Mesendoderm (in vitro differentiated cells): ENCODE results near the gene ANGEL1.

ENCODE experiments used
- DNase-seq: peaks from one replicate; pipeline ENCODE4 v3.0.0; 2013
- H2AK5ac ChIP-seq: 2 replicates; pipeline ENCODE4 v1.6.1; 2013; ENCODE audit warnings: low read length, inconsistent platforms
- H2BK120ac ChIP-seq: 2 replicates; pipeline ENCODE4 v1.6.1; 2013; ENCODE audit warnings: low read depth, mild to moderate bottlenecking, low read length, moderate library complexity, mixed read lengths
- H2BK15ac ChIP-seq: replicated peaks from 2 replicates; pipeline ENCODE4 v1.6.1; 2013; ENCODE audit warnings: low read depth, mild to moderate bottlenecking, moderate library complexity
- H2BK5ac ChIP-seq: 2 replicates; pipeline ENCODE4 v1.6.1; 2013; ENCODE audit warnings: low read length, inconsistent platforms
- H3K18ac ChIP-seq: 2 replicates; pipeline ENCODE4 v1.6.1; 2013; ENCODE audit warnings: mild to moderate bottlenecking, low read length, mixed read lengths
- H3K23ac ChIP-seq: one replicate; pipeline ENCODE4 v1.6.1; 2013; ENCODE audit warnings: low read length
- H3K27ac ChIP-seq: 2 replicates; pipeline ENCODE4 v1.5.1; 2013; ENCODE audit warnings: low read depth, mild to moderate bottlenecking, inconsistent platforms, low read length, moderate library complexity
- H3K27me3 ChIP-seq: 2 replicates; pipeline ENCODE4 v1.6.1; 2013; ENCODE audit warnings: low read length, control low read depth, mild to moderate bottlenecking, inconsistent platforms; ENCODE audit not compliant: insufficient read depth, poor library complexity
- H3K36me3 ChIP-seq: 2 replicates; pipeline ENCODE4 v1.6.1; 2013; ENCODE audit warnings: low read length, inconsistent platforms; ENCODE audit not compliant: control insufficient read depth, insufficient read depth
- H3K4ac ChIP-seq: one replicate; pipeline ENCODE4 v1.6.1; 2013; ENCODE audit warnings: low read depth, mild to moderate bottlenecking, low read length, moderate library complexity
- H3K4me1 ChIP-seq: 2 replicates; pipeline ENCODE4 v1.6.1; 2013; ENCODE audit warnings: low read depth, low read length, inconsistent platforms; ENCODE audit not compliant: control insufficient read depth
- H3K4me2 ChIP-seq: 2 replicates; pipeline ENCODE4 v1.6.1; 2013; ENCODE audit warnings: low read length
- H3K4me3 ChIP-seq: 2 replicates; pipeline ENCODE4 v1.5.1; 2013; ENCODE audit warnings: mild to moderate bottlenecking, low read length
- H3K56ac ChIP-seq: one replicate; pipeline ENCODE4 v1.6.1; 2013; ENCODE audit warnings: low read length
- H3K79me1 ChIP-seq: 2 replicates; pipeline ENCODE4 v1.6.1; 2013; ENCODE audit warnings: low read length, inconsistent platforms
- H3K79me2 ChIP-seq: 2 replicates; pipeline ENCODE4 v1.6.1; 2013; ENCODE audit warnings: mild to moderate bottlenecking, low read length; ENCODE audit not compliant: control insufficient read depth, insufficient read depth
- H3K9ac ChIP-seq: 2 replicates; pipeline ENCODE4 v1.6.1; 2013; ENCODE audit warnings: low read length, inconsistent platforms
- H4K5ac ChIP-seq: one replicate; pipeline ENCODE4 v1.6.1; 2013; ENCODE audit warnings: low read length
- H4K8ac ChIP-seq: one replicate; pipeline ENCODE4 v1.6.1; 2013; ENCODE audit warnings: low read depth, mild to moderate bottlenecking, control low read depth, low read length, moderate library complexity
- WGBS: extraction: QIAGEN DNeasy Blood & Tissue Kit; methylation state at CpG from one replicate; pipeline ENCODE4 v1.1.7; 2013; ENCODE audit warnings: low lambda C conversion rate, missing lambda C conversion rate; ENCODE audit not compliant: insufficient coverage; ENCODE audit errors: extremely low coverage; 5-methylcytosine and 5-hydroxymethylcytosine counted together

Gene ANGEL1

DNA sequence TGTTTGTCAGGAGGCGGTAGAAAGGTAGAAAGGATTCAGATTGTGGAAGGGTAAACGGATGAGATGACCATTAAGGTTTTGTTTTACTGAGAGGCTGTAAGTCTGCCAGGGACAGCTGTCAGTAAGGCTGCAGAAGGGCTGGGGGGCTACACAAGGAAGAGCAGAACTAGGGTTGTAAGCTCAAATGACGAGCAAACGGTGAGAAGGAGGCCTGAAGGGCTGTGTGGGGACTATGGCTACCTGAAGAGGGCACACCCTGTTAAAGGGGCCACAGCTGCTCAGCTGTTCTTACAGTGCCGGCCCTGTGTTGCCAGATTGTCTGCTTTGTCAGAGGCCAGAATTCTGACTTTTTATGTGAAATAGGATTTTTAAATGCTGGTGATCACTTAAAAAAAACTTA lies 32.3 kb downstream of the ANGEL1 start:
- no peaks in the 10 kb centered on the region for H3K79me2 ChIP-seq
- no peak overlapping the region for H3K4ac ChIP-seq
- no peak overlapping the region for H3K23ac ChIP-seq
- H2BK5ac ChIP-seq: no peak overlapping the region
- H2BK120ac ChIP-seq: no peak overlapping the region
- H4K5ac ChIP-seq: no peak overlapping the region
- H4K8ac ChIP-seq: no peak overlapping the region
- H3K4me1 ChIP-seq: peaks cover 10% of the 10 kb centered on the region
- no peak overlapping the region for H3K4me3 ChIP-seq
- H3K56ac ChIP-seq: no peak overlapping the region
- no peaks in the 10 kb centered on the region for H3K27me3 ChIP-seq
- no peak overlapping the region for H3K18ac ChIP-seq
- H3K79me1 ChIP-seq: no peaks in the 10 kb centered on the region
- H2AK5ac ChIP-seq: no peak overlapping the region
- no peaks in the 10 kb centered on the region for H3K36me3 ChIP-seq
- no peak overlapping the region for H3K27ac ChIP-seq
- no peak for DNase-seq
- H3K4me2 ChIP-seq: no peak overlapping the region
- no peak overlapping the region for H2BK15ac ChIP-seq
- WGBS: no CpG with 5 or more reads among the region's 5 CpGs
- H3K9ac ChIP-seq: no peak overlapping the region

- no peak overlapping the region for H3K4ac ChIP-seq
- H3K4me1 ChIP-seq: peaks cover 10% of the 10 kb centered on the region
- H2BK120ac ChIP-seq: no peak overlapping the region
- no peak overlapping the region for H2AK5ac ChIP-seq
- H4K8ac ChIP-seq: no peak overlapping the region
- no peak overlapping the region for H3K4me3 ChIP-seq
- no peak overlapping the region for H2BK15ac ChIP-seq
- H3K27ac ChIP-seq: no peak overlapping the region
- no peak for DNase-seq
- H3K18ac ChIP-seq: no peak overlapping the region
- no peak overlapping the region for H3K4me2 ChIP-seq
- H3K27me3 ChIP-seq: no peaks in the 10 kb centered on the region
- H3K36me3 ChIP-seq: no peaks in the 10 kb centered on the region
- no peak overlapping the region for H2BK5ac ChIP-seq
- no peak overlapping the region for H3K23ac ChIP-seq
- H3K56ac ChIP-seq: no peak overlapping the region
- no peaks in the 10 kb centered on the region for H3K79me2 ChIP-seq
- no CpG with 5 or more reads among the region's 2 CpGs for WGBS
- H4K5ac ChIP-seq: no peak overlapping the region
- no peak overlapping the region for H3K9ac ChIP-seq
- H3K79me1 ChIP-seq: no peaks in the 10 kb centered on the region
Measured at GRCh38 chr14:76780058-76780345, 32.7 kb downstream of the ANGEL1 start.

DNA sequence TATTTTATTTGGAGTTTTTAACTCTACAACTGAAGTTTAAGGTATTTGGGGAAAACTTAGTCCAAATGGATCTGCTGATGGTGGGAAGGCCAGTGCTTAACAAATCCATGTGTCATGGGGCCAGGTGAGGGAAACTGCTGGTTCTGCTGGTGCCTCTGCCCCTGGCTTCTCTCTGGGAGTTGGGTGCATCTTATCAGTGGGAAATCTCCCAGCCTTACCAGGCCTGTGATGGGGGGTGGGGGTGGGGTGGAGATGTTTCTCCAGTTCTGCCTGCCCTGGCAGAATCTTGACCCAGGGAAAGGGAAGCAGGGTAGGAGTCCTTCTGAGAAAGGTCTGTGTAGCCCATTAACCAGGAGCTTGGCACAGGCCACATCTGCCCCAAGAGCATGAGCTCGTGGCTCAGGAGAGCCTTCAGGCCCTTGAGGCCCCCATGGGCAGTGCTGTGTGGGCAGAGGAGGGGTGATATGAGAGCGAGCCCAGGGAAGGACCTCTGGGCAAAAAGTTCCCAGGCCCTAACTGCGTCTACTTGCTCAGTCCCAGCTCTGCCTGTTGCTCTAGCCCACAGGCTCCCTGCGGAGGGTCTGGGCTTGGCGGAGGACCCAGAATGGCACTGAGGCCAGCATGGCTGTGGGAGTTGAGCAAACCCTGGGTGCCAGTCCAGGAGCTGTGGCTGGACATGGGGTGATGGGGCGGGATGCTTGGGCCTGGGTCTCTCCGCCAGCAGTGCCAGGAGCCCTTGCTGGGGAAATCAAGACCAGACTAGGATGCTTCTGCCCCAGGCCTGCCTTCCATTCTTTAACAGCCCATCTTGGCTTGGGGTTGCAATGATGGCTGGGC lies 33.2 kb downstream of the ANGEL1 start:
- H3K18ac ChIP-seq: no peak overlapping the region
- H4K5ac ChIP-seq: no peak overlapping the region
- no peak for DNase-seq
- no peak overlapping the region for H3K56ac ChIP-seq
- peaks cover 10% of the 10 kb centered on the region for H3K4me1 ChIP-seq
- H3K4me2 ChIP-seq: no peak overlapping the region
- no CpG with 5 or more reads among the region's 7 CpGs for WGBS
- no peak overlapping the region for H2BK5ac ChIP-seq
- H3K4ac ChIP-seq: no peak overlapping the region
- no peak overlapping the region for H3K9ac ChIP-seq
- no peaks in the 10 kb centered on the region for H3K27me3 ChIP-seq
- H2BK120ac ChIP-seq: no peak overlapping the region
- no peak overlapping the region for H3K23ac ChIP-seq
- no peaks in the 10 kb centered on the region for H3K79me2 ChIP-seq
- no peak overlapping the region for H2AK5ac ChIP-seq
- no peak overlapping the region for H3K27ac ChIP-seq
- H3K79me1 ChIP-seq: no peaks in the 10 kb centered on the region
- no peak overlapping the region for H3K4me3 ChIP-seq
- H2BK15ac ChIP-seq: no peak overlapping the region
- no peak overlapping the region for H4K8ac ChIP-seq
- no peaks in the 10 kb centered on the region for H3K36me3 ChIP-seq

- Histone ChIP-seq H3K4ac (no peak overlapping the region), H2BK120ac (no peak overlapping the region), H4K5ac (no peak overlapping the region), H3K4me2 (no peak overlapping the region), H3K4me1 (peaks cover 14% of the 10 kb centered on the region), H3K36me3 (no peaks in the 10 kb centered on the region), H2AK5ac (no peak overlapping the region), H3K79me1 (no peaks in the 10 kb centered on the region), H3K79me2 (no peaks in the 10 kb centered on the region), H3K9ac (no peak overlapping the region), H4K8ac (no peak overlapping the region), H2BK5ac (no peak overlapping the region), H3K18ac (no peak overlapping the region), H3K4me3 (no peak overlapping the region), H3K23ac (no peak overlapping the region), H2BK15ac (no peak overlapping the region), H3K27ac (no peak overlapping the region), H3K27me3 (no peaks in the 10 kb centered on the region), H3K56ac (no peak overlapping the region)
- WGBS: no CpG with 5 or more reads among the region's 16 CpGs
- no peak for DNase-seq
Measured at GRCh38 chr14:76778546-76779215, 34.0 kb downstream of the ANGEL1 start.

GRCh38 chr14:76777721-76778120 lies 35.0 kb downstream of the ANGEL1 start:
- Histone ChIP-seq H3K56ac (no peak overlapping the region), H3K27ac (no peak overlapping the region), H2BK15ac (no peak overlapping the region), H3K4me1 (peaks cover 14% of the 10 kb centered on the region), H3K79me2 (no peaks in the 10 kb centered on the region), H2BK120ac (no peak overlapping the region), H3K36me3 (no peaks in the 10 kb centered on the region), H2AK5ac (no peak overlapping the region), H3K4ac (no peak overlapping the region), H4K8ac (no peak overlapping the region), H3K23ac (no peak overlapping the region), H3K79me1 (no peaks in the 10 kb centered on the region), H3K27me3 (no peaks in the 10 kb centered on the region), H3K9ac (no peak overlapping the region), H4K5ac (no peak overlapping the region), H3K4me3 (no peak overlapping the region), H3K18ac (no peak overlapping the region), H2BK5ac (no peak overlapping the region), H3K4me2 (no peak overlapping the region)
- DNase-seq: no peak
- no CpG with 5 or more reads among the region's 9 CpGs for WGBS
